AG20443 (cell line): ENCODE measurements around the gene TMEM238.

Experiments
- DNase-seq: peaks from one replicate; pipeline ENCODE4 v3.0.0; 2012; ENCODE audit warnings: low spot score, mixed read lengths

Gene TMEM238

DNA sequence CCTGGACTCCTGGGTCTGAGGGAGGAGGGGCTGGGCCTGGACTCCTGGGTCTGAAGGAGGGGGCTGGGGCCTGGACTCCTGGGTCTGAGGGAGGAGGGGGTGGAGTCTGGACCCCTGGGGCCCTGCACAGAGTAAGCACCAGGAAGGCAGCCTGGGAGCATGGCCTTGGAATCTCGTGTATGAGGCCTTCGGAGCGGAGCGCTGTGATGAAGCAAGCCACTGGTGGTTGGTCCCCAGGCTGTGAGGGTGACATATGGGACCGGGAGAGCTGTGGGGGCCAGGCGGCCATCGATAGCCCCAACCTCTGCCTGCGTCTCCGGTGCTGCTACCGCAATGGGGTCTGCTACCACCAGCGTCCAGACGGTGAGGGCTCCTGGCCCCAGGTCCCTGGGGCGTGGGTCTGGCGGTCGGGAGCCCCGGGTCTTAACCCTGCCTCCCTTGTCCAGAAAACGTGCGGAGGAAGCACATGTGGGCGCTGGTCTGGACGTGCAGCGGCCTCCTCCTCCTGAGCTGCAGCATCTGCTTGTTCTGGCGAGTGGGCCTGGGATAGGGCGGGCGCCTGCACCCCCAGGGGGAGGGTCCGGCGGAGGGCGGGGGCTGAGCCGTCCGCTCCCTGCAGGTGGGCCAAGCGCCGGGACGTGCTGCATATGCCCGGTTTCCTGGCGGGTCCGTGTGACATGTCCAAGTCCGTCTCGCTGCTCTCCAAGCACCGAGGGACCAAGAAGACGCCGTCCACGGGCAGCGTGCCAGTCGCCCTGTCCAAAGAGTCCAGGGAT lies 6.5 kb downstream of the TMEM238 start:
- DNase-seq: no peak

- DNase-seq: no peak
Measured at GRCh38 chr19:55376241-55376933, 7.7 kb downstream of the TMEM238 start, which contains the start of gene TMEM190. TSS of gene TMEM190 (plus strand) at chr19:55376826. CDS start at chr19:55376854, 28 bp downstream.

DNA sequence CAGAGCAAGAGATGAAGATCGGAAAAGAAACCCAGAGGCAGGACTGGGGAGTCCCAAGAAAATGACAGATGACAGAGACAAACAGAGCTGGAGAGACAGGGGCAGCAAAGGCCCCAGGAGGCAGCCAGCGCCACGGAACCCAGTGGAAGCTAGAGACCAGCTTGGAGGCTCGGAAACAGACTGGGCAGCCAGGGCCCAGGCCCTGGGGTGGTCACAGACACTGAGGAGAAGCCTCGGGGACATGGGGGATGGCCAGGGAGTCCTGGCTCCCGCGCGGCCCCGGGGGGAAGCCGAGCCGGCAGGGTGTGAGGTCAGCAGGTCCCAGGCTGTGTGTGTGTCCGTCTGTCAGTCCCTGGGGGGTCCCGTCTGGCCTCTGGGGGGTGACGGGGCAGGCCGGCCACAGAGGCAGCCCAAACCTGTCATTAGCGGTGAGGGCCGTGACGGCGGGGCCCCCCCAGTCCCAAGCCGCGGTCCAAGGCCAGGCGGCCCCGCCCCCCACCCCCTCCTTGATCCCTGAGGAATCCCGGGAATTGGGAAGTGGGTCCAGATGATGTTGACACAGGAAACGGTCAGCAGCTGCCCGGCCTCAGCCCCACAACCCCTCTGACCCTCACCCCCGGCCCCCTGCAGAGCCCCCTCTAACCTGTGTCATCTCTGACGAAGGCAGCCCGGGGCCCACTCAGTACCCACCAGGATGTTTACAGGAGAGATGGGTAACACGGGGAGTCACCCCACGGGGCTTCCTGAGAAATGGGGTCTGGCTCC lies 9.9 kb downstream of the TMEM238 start:
- peak; percentile 64 for DNase-seq

GRCh38 chr19:55373306-55373992 lies 10.6 kb downstream of the TMEM238 start:
- no peak for DNase-seq

DNA sequence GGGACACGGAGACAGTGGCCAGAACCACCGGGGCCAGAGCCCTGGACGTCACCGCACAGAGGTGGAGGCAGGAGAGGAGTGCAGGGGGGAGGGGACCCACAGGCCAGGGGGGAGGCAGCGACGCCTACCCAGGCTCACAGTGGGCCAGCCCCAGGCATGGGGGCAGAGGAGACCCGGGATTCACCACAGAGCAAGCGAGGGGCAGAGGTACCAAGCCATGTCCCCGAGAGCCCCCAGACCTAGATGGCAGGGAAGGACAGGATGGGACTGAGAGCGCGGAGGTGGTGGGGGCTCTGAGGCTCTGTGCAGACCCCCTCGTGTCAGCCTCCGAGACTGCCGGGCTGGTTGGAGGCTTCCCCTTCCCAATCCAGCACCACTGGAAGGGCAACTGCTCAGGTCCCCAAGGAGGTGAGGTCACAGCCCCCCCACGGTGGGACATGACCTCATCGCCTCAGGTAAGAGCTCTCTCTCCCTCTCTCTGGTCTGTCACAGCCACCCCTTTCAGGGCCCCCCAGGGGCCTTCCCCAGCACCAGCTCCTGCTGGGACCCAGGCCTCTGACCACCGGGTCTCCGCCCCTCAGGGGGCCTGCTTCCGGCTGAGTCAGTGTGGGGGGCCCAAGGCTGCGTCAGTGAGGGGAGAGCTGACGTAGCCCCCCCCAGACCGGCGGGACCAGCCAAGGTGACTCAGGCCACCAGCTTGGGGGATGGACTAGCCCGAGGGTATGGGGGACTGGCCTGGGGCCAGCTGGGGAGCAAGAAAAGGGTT lies 11.6 kb downstream of the TMEM238 start:
- peak; percentile 61 for DNase-seq

DNA sequence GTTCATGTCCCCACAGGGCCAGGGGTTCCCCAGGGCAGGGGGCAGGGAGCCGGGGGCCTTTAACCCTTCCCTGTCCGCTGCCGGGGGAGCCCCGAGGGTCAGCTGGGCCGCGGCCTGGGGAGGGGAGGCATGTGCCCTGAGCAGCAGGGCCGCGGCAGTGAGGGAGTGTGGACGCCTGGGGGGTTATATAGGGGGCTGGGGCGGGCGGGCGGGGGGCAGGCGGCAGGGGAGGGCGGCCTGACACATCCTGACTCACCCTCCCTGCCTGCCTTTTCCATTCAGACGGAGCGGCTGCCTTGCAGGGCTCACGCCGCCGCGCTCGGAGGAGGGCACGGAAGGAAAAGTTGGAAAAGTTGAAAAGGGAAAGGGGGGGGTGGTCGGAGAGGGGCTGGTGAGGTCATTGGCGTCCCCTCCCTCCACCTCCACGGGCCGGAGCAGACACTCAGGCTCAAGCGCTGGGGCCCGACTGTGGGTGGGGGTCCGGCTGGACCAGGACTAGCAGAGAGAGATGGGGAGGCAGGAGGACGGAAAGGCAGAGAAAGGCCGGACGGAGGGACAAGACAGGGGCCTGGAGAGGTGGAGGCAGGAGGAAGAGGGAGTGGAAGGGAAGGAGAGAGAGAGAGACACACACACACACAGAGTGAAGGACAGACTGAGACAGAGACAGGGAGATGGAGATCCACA lies 13.6 kb downstream of the TMEM238 start, which contains the start of gene IL11:
IL11 (minus strand) TSS at position 159 of the 684 bp plus-strand sequence; CDS start at position 6, 153 bp downstream.
- peak; percentile 87 for DNase-seq

- DNase-seq: peak; percentile 94
Measured at GRCh38 chr19:55369653-55370304, 14.3 kb downstream of the TMEM238 start.

- peak; percentile 94 for DNase-seq
Measured at GRCh38 chr19:55368701-55369563, 15.2 kb downstream of the TMEM238 start.

DNA sequence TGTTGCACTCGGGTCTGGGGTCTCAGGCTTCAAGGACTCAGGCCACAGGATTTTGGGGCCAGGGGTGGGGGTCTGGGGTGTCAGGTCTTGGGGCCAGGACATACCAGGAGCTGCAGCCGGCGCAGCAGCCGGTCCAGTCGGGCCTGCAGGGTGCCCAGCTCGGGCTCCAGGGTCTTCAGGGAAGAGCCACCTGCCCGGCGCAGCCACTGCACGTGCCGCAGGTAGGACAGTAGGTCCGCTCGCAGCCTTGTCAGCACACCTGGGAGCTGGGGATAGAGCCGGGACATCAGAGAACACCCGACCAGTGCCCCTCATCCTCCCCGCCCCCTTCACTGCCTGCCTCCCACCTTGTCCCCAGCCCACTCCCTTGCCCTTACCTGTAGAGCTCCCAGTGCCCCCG lies 16.0 kb downstream of the TMEM238 start:
- DNase-seq: no peak

DNA sequence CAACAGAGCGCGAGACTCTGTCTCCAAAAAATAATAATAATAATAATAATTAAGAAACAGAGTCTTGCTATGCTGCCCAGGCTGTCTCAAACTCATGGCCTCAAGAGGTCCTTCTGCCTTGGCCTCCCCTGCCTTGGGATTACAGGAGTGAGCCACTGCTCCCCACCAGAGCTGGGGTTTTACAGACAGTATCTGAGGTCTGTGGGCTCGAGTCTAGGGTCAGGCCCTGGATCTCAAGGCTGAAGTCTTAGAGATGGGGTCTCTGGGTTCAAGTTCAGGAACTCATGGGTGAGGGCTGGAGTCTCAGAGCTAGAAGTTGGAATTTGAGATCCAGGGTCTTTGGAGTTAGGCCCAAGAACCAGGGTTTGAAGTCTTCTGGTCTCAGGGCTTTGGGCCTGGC lies 17.3 kb downstream of the TMEM238 start:
- no peak for DNase-seq

GRCh38 chr19:55365964-55366363 lies 18.1 kb downstream of the TMEM238 start:
- DNase-seq: no peak

- DNase-seq: no peak
Measured at GRCh38 chr19:55365245-55365644, 18.8 kb downstream of the TMEM238 start.

- DNase-seq: no peak
Measured at GRCh38 chr19:55362990-55363716, 20.9 kb downstream of the TMEM238 start, which contains the start of gene GARIN5B. TSS of gene GARIN5B (minus strand) at chr19:55363260. CDS start at chr19:55363066, 194 bp downstream.

DNA sequence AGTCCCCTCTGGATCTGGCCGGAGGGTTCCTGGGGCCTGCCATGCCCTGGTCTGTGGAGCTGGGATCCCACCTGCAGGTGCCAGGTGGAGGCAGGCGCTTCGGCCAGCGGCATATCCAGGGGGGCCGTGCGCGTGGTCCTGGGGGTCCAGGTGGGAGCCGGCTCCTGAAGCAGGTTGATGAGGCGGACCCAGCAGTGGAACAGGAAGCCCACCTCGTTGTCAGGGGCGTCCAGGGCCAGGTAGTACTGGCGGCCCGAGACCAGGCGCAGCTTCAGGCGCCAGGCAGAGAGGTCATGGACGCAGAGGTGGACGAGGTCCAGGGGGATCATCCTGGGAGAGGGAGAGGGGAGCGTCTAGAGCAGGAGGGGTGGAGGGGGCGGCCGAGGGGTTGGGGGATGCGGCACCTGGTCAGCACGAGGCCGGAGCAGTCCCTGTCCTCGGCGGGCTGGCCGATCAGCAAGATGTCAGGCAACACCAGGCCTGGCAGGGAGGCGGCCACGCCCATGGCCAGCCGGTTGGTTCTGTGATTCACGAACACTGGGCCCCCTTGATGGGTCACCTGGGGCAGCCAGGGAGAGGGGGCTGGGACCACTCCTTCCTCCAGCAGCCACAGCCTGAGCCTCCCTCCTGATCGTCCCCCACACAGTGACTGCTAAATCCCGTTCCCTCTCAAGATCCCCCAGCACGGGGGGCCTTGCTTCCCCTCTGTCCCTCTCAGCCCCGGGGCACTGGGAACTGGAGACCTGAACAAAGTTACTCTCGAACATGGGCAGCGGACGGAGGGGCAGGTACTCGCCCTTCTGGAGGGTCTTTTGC lies 21.7 kb downstream of the TMEM238 start:
- no peak for DNase-seq

DNA sequence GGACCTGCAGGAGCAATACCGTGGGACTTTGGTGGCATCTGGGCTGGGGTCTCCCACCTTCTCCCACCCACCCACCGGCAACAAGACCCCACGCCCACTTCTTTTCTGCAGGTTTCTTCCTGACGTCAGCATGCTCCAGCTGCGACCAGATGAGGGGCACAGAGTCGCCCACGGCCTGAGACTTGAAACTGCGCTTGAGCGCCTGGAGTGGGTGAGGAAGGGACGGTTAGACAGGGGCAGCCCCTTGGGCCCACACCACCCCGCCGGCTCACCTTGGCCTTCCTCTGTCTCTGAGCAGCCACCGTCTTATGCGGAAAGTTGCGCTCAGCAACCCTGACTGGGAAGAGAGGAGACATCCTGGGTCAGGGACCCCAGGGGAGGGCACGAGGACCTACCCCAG lies 23.2 kb downstream of the TMEM238 start:
- DNase-seq: no peak

DNA sequence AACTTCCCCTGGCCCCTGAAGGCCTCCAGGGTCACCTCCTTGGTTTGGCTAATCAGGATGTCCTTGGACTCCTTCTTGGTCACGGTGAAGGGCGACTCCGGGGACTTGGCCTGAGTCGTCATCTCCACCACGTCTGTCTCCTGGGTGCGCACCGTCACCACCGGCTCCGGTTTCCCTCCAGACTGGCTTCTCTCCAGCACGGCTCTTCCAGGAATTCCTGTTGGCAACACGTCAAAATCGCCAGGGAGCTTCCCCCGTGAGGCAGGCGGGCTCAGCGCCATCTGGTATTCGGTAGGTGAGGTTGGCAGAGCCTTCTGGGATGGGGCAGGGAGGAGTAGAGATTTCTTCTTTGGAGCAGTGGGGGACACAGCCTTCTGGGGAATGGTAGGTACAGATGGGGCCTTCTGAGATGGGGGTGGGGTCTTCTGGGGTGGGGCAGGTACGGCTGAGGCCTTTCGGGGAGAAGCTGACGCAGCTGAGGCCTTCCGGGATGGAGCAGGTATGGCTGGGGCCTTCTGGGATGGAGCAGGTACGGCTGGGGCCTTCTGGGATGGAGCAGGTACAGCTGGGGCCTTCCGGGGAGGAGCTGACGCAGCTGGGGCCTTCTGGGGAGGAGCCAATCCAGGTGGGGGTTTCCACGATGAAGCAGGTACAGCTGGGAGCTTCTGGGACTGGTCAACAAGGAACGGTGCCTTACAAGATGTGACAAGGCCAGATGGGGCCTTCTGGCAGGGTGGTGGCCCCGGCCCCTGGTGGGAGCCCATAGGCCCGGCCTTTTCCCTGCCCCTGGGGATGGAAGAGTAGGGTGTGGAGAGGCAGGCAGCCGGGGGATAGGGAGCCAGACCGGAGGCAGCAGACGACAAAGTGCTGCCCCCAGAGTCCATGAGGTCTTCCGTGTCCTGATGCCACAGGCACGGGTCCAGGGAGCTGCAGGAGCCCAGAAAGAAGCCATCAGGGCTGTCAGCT lies 24.9 kb downstream of the TMEM238 start:
- DNase-seq: no peak
